GM19372 (cell line): ENCODE measurements around the gene ADARB2.
"Not testable (repeated sequence)": the region's sequence is repeated elsewhere in the genome, so short reads cannot be mapped to it uniquely, and the experiment has no call there.

Experiments used
- ATAC-seq: cut with Tn5 transposase; IDR thresholded peaks from one replicate; pipeline ENCODE4 v1.9.1; 2021; ENCODE audit warnings: mild to moderate bottlenecking, low read depth, moderate library complexity; ENCODE audit not compliant: unreplicated experiment

The ADARB2 gene

GRCh38 chr10:1255600-1256431 lies 481.5 kb downstream of the ADARB2 start:
- no peak for ATAC-seq

- ATAC-seq: no peak
Measured at GRCh38 chr10:1255118-1255517, 482.2 kb downstream of the ADARB2 start.

- no peak for ATAC-seq
Measured at GRCh38 chr10:1253523-1254353, 483.6 kb downstream of the ADARB2 start.

- ATAC-seq: no peak
Measured at GRCh38 chr10:1251769-1252168, 485.6 kb downstream of the ADARB2 start.

- ATAC-seq: no peak
Measured at GRCh38 chr10:1249142-1249920, 488.0 kb downstream of the ADARB2 start.

GRCh38 chr10:1248262-1248630 lies 489.1 kb downstream of the ADARB2 start:
- not testable (repeated sequence) for ATAC-seq

GRCh38 chr10:1247598-1248261 lies 489.6 kb downstream of the ADARB2 start:
- ATAC-seq: no peak

GRCh38 chr10:1244493-1244892 lies 492.8 kb downstream of the ADARB2 start:
- no peak for ATAC-seq

- ATAC-seq: no peak
Measured at GRCh38 chr10:1243486-1244234, 493.7 kb downstream of the ADARB2 start.

GRCh38 chr10:1242975-1243374 lies 494.4 kb downstream of the ADARB2 start:
- no peak for ATAC-seq

- ATAC-seq: no peak
Measured at GRCh38 chr10:1241973-1242935, 495.1 kb downstream of the ADARB2 start.

GRCh38 chr10:1241322-1241890 lies 495.9 kb downstream of the ADARB2 start:
- ATAC-seq: no peak

- ATAC-seq: no peak
Measured at GRCh38 chr10:1240341-1240775, 497.0 kb downstream of the ADARB2 start.

- ATAC-seq: no peak
Measured at GRCh38 chr10:1233031-1233430, 504.3 kb downstream of the ADARB2 start.

GRCh38 chr10:1232164-1232911 lies 505.0 kb downstream of the ADARB2 start:
- ATAC-seq: no peak

GRCh38 chr10:1230592-1231275 lies 506.6 kb downstream of the ADARB2 start:
- ATAC-seq: no peak

- ATAC-seq: no peak
Measured at GRCh38 chr10:1230138-1230537, 507.2 kb downstream of the ADARB2 start.
